B cell (primary cell): ENCODE data around the gene CPNE1.

Experiments used
- EZH2 ChIP-seq: IDR thresholded peaks from 2 replicates; pipeline ENCODE4 v1.6.1; 2012; ENCODE audit warnings: borderline replicate concordance, low read depth, mild to moderate bottlenecking, moderate library complexity, low read length; ENCODE audit not compliant: insufficient read depth, poor library complexity, severe bottlenecking
- TF ChIP-seq, protein P1 (sequence below): fragments of 200-600 bp; IDR thresholded peaks from one replicate; pipeline ENCODE4 v1.8.0; 2022; ENCODE audit warnings: antibody characterized with exemption, mild to moderate bottlenecking

DNA sequence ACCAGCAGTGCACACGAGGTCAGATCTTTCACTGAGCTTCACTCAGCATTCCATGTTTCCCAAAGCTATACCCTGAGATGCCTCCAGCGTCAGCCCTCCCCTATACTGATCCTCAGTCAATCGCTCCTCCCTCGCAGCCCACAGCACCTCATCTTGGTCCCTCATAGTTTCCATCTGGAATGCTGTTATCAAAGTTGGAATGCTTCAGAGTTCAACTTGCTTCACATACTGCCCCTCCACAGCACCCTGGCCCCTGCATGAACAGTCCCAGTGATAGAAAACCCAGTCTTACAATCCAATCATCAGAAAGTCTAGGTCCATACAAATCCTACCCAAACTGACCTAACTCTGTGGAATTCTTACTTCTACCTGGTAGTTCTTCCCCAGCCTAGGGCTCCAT lies 29.0 kb downstream of the CPNE1 start:
- TF ChIP-seq, protein P1, sequence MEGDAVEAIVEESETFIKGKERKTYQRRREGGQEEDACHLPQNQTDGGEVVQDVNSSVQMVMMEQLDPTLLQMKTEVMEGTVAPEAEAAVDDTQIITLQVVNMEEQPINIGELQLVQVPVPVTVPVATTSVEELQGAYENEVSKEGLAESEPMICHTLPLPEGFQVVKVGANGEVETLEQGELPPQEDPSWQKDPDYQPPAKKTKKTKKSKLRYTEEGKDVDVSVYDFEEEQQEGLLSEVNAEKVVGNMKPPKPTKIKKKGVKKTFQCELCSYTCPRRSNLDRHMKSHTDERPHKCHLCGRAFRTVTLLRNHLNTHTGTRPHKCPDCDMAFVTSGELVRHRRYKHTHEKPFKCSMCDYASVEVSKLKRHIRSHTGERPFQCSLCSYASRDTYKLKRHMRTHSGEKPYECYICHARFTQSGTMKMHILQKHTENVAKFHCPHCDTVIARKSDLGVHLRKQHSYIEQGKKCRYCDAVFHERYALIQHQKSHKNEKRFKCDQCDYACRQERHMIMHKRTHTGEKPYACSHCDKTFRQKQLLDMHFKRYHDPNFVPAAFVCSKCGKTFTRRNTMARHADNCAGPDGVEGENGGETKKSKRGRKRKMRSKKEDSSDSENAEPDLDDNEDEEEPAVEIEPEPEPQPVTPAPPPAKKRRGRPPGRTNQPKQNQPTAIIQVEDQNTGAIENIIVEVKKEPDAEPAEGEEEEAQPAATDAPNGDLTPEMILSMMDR = no peak
- TF ChIP-seq EZH2 = no peak
